ENCODE measurements around the gene TEC. TPM values are rescaled to one million over a fixed set of nuclear protein-coding genes. Genes with fewer than 3 reads are reported as not detected.

Gene TEC
- total RNA-seq, 2 donors from 2014 or later, result 2.3 to 2.4 TPM

DNA sequence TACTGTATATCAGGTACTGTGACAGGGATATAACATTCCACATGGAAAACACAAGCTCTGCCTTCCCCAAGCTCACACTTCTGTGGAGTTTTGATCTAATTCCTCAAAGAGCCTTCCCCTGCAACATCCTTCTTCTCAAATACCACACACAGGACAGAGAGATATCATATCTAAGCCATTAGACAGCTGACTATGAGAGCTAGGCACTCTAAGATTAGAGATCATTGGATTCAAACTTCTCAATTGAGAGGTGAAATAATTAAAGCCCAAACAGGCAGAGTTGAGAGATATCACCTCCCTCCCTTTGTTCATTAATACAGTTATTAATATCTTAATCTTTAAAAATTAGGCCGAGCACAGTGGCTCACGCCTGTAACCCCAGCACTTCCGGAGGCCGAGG lies 25.0 kb downstream of the TEC start:
- Mint-ChIP-seq H3K27me3 (peaks cover 6% of the 10 kb centered on the region), H3K36me3 (ENCODE audit: low read depth) (no peaks in the 10 kb centered on the region), H3K4me3 (no peak overlapping the region), H3K4me1 (peaks cover 2% of the 10 kb centered on the region), H3K27ac (no peak overlapping the region)
- H3K9me3 ChIP-seq (ENCODE audit: control insufficient read depth, low read length, poor library complexity, severe bottlenecking), result no peaks in the 10 kb centered on the region
- no peak for DNase-seq
- ATAC-seq, result no peak

DNA sequence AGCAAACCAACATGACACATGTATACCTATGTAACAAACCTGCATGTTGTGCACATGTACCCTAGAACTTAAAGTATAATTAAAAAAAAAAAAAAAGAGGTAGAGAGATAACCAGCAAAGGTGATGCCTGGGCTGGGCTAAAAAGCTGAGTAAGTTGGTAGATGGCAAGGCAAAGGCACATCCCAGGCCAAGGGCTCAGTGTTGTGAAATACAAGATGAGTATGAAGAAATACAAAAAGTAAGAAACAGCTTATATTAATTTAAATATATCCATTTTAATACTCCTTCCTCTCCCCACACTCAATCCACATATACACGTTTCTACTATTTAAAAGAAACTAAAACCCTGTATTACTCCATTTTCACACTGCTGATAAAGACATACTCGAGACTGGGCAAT lies 25.8 kb downstream of the TEC start:
- no peaks in the 10 kb centered on the region for H3K9me3 ChIP-seq (ENCODE audit: control insufficient read depth, low read length, poor library complexity, severe bottlenecking)
- peaks cover 6% of the 10 kb centered on the region for H3K27me3 Mint-ChIP-seq
- peaks cover 2% of the 10 kb centered on the region for H3K4me1 Mint-ChIP-seq
- no peak for ATAC-seq
- no peak overlapping the region for H3K4me3 Mint-ChIP-seq
- no peak overlapping the region for H3K27ac Mint-ChIP-seq
- no peak for DNase-seq
- H3K36me3 Mint-ChIP-seq (ENCODE audit: low read depth), result no peaks in the 10 kb centered on the region

DNA sequence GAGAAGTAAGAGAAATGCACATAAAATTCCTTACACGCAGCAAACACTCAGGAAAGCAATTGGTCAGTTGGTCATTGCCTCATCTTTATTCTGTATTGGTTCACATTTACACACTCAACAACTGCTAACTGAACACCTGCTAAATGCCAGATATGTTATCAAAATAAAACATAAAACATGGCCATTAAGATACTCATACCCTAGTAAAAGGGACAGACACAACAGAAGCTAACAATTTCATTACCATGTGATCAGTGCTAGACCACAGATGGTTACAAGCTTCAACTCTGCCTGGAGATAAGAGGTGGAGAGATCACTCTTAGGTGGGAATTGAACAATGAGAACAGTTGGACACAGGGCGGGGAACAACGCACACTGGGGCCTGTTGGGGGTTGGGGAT lies 26.2 kb downstream of the TEC start:
- H3K36me3 Mint-ChIP-seq (ENCODE audit: low read depth), result no peaks in the 10 kb centered on the region
- ATAC-seq, result no peak

DNA sequence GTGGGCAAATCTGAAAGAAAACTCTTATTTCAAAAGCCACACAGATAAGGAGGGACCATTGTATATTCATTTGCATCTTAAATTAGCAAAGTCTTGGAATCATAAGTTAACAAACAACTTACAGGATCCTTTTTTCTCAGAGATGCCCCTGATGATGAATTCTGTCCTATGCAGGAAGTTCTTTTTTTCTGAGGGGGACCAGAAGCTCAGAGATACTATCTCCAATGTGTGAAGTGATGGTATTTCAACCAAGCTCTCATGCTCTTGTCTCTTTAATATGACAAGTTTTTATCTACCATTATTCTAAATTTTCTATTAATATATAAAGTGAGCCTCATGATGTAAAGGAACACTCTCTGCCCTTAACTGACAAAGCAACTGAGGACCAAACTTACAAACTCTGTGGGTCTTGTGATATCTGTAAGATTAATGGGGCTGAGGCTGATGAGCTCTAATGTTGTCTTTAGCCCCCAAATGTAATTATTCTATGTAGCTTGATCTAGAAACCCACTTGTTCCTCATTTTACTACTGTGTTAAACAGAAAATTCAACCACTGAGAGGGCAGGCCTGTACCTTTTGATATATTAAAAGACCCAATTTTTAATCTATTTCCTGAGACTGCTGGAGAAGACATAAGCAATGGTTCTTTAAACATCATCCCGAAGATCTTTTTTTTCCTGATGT lies 27.0 kb downstream of the TEC start:
- no peaks in the 10 kb centered on the region for H3K36me3 Mint-ChIP-seq (ENCODE audit: low read depth)
- no peaks in the 10 kb centered on the region for H3K9me3 ChIP-seq (ENCODE audit: control insufficient read depth, low read length, poor library complexity, severe bottlenecking)
- peaks cover 6% of the 10 kb centered on the region for H3K27me3 Mint-ChIP-seq
- H3K4me3 Mint-ChIP-seq, result no peak overlapping the region
- peaks cover 2% of the 10 kb centered on the region for H3K4me1 Mint-ChIP-seq
- no peak overlapping the region for H3K27ac Mint-ChIP-seq
- DNase-seq (no peak), ATAC-seq (no peak)

More for the DNA sequence above, 26.2 kb downstream of the TEC start:
- Mint-ChIP-seq H3K27me3 (peaks cover 6% of the 10 kb centered on the region), H3K27ac (no peak overlapping the region), H3K4me1 (peaks cover 2% of the 10 kb centered on the region), H3K4me3 (no peak overlapping the region)
- no peak for DNase-seq
- no peaks in the 10 kb centered on the region for H3K9me3 ChIP-seq (ENCODE audit: control insufficient read depth, low read length, poor library complexity, severe bottlenecking)

DNA sequence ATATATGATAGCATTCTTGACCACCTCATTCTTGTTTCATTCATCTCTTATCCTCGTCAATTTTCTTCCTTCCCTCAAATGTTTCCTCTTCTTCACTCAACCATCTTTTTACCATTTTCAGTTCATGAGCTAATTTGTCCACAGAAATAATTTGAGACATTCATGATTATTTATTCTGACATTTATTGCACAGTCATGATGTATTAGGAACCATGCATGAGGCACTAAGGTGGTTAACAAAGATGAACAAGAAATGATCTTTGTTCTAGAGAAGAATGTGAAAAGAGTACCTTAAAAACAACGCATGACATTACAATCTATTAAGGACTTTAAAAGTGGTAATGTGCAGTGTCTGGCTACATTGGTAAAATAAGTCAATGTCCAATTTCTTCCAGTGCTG lies 27.9 kb downstream of the TEC start:
- no peak for ATAC-seq
- H3K9me3 ChIP-seq (ENCODE audit: control insufficient read depth, low read length, poor library complexity, severe bottlenecking), result no peaks in the 10 kb centered on the region
- H3K4me3 Mint-ChIP-seq, result no peak overlapping the region

DNA sequence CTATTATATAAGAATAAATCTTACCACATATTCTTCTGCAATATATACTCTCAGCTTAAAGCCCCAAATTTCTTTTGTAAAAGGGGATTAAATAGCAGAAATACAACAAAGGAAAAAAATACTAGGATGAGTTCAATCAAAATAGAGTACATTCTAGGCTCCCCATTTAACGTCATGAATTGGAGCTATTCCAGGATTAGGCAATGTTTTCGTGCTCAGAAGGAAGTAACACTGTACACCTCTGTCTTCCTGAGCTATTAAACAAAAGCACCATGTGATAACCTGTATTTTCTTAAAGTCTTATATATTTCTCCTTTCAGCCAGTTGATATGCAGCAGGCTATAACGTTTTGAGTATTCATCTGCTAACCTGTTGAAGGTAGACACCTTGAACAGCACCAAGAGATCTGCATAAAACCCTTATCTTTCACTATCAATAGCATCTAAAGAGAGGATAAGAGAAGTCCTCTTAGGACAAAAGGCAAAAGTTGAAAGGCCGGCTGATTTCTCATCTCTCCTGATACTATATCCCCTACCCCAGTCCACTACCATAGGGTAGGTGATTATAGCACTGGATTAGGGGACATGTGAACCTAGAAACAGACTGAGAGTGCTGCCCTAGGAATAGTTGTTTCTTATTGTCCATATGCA lies 31.5 kb downstream of the TEC start:
- H3K27me3 Mint-ChIP-seq, result peaks cover 6% of the 10 kb centered on the region
- H3K36me3 Mint-ChIP-seq (ENCODE audit: low read depth), result peaks cover 2% of the 10 kb centered on the region
- H3K4me1 Mint-ChIP-seq, result peaks cover 10% of the 10 kb centered on the region
- no peaks in the 10 kb centered on the region for H3K9me3 ChIP-seq (ENCODE audit: control insufficient read depth, low read length, poor library complexity, severe bottlenecking)
- ATAC-seq (no peak), DNase-seq (no peak)
- no peak overlapping the region for H3K4me3 Mint-ChIP-seq
- no peak overlapping the region for H3K27ac Mint-ChIP-seq

More for the DNA sequence above, 27.9 kb downstream of the TEC start:
- DNase-seq, result no peak
- Mint-ChIP-seq H3K4me1 (peaks cover 2% of the 10 kb centered on the region), H3K36me3 (ENCODE audit: low read depth) (no peaks in the 10 kb centered on the region), H3K27ac (no peak overlapping the region), H3K27me3 (peaks cover 6% of the 10 kb centered on the region)

DNA sequence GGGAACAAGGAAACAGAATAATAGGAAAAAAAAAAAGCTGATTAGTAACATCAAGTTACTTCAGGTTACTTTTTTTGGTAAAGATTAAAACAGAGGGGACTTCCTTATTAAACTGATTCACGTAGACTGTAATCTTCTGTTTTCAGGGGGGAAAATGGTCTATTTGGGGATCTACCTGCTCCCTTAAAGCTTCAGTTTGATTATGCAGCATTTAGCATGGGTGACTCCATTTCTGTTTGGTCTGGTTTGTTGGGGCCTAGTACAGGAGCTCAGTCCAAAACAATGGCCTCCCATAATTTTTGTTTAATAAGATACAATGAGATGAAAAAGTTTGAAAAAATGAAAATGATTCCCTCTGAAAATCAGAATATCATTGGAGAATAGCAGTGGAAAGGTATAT lies 34.6 kb downstream of the TEC start:
- peaks cover 5% of the 10 kb centered on the region for H3K36me3 Mint-ChIP-seq (ENCODE audit: low read depth)
- ATAC-seq (no peak), DNase-seq (no peak)
- H3K4me3 Mint-ChIP-seq, result no peak overlapping the region
- no peak overlapping the region for H3K27ac Mint-ChIP-seq
- H3K27me3 Mint-ChIP-seq, result peaks cover 4% of the 10 kb centered on the region
- no peaks in the 10 kb centered on the region for H3K9me3 ChIP-seq (ENCODE audit: control insufficient read depth, low read length, poor library complexity, severe bottlenecking)
- peaks cover 8% of the 10 kb centered on the region for H3K4me1 Mint-ChIP-seq

DNA sequence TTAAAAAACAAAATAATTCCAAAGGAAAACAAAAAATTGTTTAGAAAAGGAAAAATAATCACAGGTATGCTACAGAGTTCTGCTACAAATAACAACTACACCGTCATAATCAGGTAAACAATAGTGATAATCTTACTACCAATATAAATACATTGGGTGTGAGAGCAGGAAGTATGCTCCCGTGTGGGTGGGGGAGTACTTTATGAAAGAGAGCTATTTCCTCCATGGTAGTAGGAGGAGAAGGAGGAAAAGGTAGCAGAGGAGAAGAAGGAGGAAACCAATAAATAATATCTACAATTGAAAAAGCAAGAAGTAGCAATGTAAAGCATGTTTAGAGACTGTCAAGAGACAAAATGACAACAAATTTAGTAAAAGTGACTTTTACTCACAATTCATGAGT lies 35.1 kb downstream of the TEC start:
- H3K4me3 Mint-ChIP-seq, result no peak overlapping the region
- ATAC-seq (no peak), DNase-seq (no peak)
- H3K27ac Mint-ChIP-seq, result no peak overlapping the region
- peaks cover 5% of the 10 kb centered on the region for H3K36me3 Mint-ChIP-seq (ENCODE audit: low read depth)
- peaks cover 4% of the 10 kb centered on the region for H3K27me3 Mint-ChIP-seq
- H3K9me3 ChIP-seq (ENCODE audit: control insufficient read depth, low read length, poor library complexity, severe bottlenecking), result no peaks in the 10 kb centered on the region
- peaks cover 8% of the 10 kb centered on the region for H3K4me1 Mint-ChIP-seq

DNA sequence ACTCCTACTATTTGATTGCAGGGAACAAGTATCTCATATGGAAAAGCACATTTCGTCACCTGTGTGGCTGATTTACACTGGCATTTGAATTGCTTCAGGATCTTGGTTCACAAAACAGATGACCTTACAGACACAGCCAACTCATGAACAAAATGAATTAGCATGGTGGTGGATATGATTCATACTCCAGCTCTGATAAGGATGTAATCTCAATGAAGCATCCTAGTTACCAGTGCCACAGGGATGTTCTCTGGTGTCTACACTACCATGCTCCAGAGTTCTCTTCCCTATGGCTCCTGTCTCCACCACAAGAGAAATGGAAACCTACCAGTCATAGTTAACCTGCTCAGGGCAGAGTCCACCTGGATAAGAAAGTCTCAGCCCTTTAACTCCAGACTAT lies 40.7 kb downstream of the TEC start:
- H3K27ac Mint-ChIP-seq, result no peak overlapping the region
- H3K36me3 Mint-ChIP-seq (ENCODE audit: low read depth), result peaks cover 7% of the 10 kb centered on the region
- peaks cover 8% of the 10 kb centered on the region for H3K4me1 Mint-ChIP-seq
- no peak overlapping the region for H3K4me3 Mint-ChIP-seq
- no peaks in the 10 kb centered on the region for H3K9me3 ChIP-seq (ENCODE audit: control insufficient read depth, low read length, poor library complexity, severe bottlenecking)
- DNase-seq (no peak), ATAC-seq (no peak)
- H3K27me3 Mint-ChIP-seq, result peaks cover 4% of the 10 kb centered on the region

DNA sequence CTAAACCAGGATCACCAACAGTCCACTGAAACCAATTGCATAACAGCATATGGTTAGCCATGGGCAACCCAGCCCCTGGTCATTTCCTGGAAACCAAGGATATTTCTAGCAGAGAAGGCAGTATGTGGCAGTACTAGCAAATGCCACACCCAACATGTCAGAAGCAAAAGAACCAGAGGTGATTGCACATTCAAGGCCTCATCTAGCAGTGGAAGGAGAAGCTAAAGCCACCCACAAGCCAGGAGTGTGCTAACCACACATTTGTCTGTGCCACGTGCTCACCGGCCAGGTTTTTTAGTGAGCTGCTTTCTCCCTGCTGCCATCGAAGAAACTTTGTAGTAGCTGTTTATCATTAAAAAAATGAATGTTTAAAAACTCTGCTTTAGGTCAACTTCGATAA lies 42.0 kb downstream of the TEC start:
- no peaks in the 10 kb centered on the region for H3K9me3 ChIP-seq (ENCODE audit: control insufficient read depth, low read length, poor library complexity, severe bottlenecking)
- peaks cover 5% of the 10 kb centered on the region for H3K36me3 Mint-ChIP-seq (ENCODE audit: low read depth)
- peaks cover 4% of the 10 kb centered on the region for H3K27me3 Mint-ChIP-seq
- H3K4me1 Mint-ChIP-seq, result peaks cover 8% of the 10 kb centered on the region
- ATAC-seq (no peak), DNase-seq (no peak)
- no peak overlapping the region for H3K4me3 Mint-ChIP-seq
- H3K27ac Mint-ChIP-seq, result no peak overlapping the region

DNA sequence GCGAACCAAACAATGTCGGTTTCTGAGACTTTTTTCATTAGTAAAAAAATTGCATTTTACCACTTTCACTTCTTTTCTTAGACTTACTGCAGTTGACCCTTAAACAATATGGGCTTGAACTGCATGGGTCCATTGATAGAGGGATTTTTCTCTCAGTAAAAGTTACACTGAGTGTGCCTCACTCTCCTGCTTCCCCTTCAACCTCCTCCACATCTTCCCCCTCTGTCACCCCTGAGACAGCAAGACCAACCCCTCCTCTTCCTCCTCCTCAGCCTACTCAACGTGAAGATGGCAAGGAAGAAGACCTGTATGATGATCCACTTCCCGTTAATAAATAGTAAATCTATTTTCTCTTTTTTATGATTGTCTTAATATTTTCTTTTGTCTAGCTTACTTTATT lies 43.4 kb downstream of the TEC start:
- H3K27ac Mint-ChIP-seq, result no peak overlapping the region
- peaks cover under 1% of the 10 kb centered on the region for H3K27me3 Mint-ChIP-seq
- peaks cover 2% of the 10 kb centered on the region for H3K36me3 Mint-ChIP-seq (ENCODE audit: low read depth)
- DNase-seq (no peak), ATAC-seq (no peak)
- H3K4me1 Mint-ChIP-seq, result peaks cover 8% of the 10 kb centered on the region
- H3K9me3 ChIP-seq (ENCODE audit: control insufficient read depth, low read length, poor library complexity, severe bottlenecking), result no peaks in the 10 kb centered on the region
- no peak overlapping the region for H3K4me3 Mint-ChIP-seq

DNA sequence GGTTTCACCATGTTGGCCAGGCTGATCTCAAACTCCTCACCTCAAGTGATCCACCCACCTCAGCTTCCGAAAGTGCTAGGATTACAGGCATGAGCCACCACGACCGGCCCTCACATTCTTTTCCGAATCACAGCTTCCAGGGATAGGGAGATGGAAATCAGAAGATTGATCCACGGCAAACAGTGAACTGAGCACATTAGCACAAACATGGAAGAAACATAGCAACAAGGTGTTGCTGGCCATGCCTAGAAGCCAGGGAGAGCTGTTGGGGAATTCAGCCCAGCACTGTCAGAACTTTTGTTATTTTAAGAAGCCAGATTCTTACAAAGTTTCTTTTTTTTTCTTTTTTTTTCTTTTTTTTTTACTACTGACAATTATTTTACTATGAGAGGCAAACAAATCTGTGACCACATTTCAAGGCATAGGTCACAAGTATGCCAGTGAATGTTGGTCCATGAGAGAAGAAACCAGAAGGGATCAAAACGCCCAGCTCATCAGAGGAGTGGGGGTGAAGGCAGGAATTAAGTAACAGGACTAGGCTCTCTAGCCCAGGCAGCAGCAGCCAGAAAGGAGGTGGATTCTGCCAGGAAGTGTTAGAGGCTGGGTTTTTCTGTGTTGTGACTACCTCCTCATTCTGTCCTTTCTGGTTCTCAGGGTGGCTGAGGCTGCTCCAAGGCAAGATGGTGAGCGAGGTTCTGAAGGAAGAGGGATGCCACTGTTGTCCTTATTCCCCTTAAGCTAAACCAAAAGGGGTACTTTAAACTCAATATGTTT lies 44.1 kb downstream of the TEC start:
- DNase-seq (no peak), ATAC-seq (no peak)
- Mint-ChIP-seq H3K4me1 (peaks cover 8% of the 10 kb centered on the region), H3K27ac (no peak overlapping the region), H3K4me3 (no peak overlapping the region), H3K36me3 (ENCODE audit: low read depth) (peaks cover 2% of the 10 kb centered on the region), H3K27me3 (no peaks in the 10 kb centered on the region)
- H3K9me3 ChIP-seq (ENCODE audit: control insufficient read depth, low read length, poor library complexity, severe bottlenecking), result no peaks in the 10 kb centered on the region

DNA sequence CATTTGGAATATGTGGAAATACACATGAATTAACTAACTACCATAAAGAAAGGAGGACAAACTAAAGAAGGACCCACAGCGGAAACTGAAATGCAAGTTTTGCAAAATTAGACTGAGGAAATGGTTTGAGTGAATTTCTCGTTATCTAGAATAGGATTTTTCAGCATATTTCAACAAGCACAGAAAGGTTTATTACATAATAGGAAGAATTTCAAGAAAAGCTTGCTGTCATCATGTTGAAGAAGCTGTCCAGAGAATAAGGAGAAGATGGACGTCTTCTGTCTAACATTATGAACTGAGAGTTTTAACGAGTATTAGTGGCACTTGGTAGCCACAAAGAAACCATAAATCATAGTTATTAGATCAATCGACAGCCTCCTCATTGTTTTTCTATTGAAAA lies 45.0 kb downstream of the TEC start:
- DNase-seq (no peak), ATAC-seq (no peak)
- no peak overlapping the region for H3K4me3 Mint-ChIP-seq
- H3K27ac Mint-ChIP-seq, result no peak overlapping the region
- H3K27me3 Mint-ChIP-seq, result no peaks in the 10 kb centered on the region
- H3K4me1 Mint-ChIP-seq, result peaks cover 8% of the 10 kb centered on the region
- H3K36me3 Mint-ChIP-seq (ENCODE audit: low read depth), result peaks cover 2% of the 10 kb centered on the region
- H3K9me3 ChIP-seq (ENCODE audit: control insufficient read depth, low read length, poor library complexity, severe bottlenecking), result no peaks in the 10 kb centered on the region
